HG02852 (cell line): ENCODE data around the gene SRSF1.
A peak's percentile ranks its signal among the peaks of the same experiment; 100 is the strongest.
"Not testable (repeated sequence)": the region's sequence is repeated elsewhere in the genome, so short reads cannot be mapped to it uniquely, and the experiment has no call there.

Experiments
- ATAC-seq: cut with Tn5 transposase; IDR thresholded peaks from one replicate; pipeline ENCODE4 v1.9.1; 2021; ENCODE audit warnings: mild to moderate bottlenecking, moderate library complexity; ENCODE audit not compliant: unreplicated experiment

SRSF1 gene

DNA sequence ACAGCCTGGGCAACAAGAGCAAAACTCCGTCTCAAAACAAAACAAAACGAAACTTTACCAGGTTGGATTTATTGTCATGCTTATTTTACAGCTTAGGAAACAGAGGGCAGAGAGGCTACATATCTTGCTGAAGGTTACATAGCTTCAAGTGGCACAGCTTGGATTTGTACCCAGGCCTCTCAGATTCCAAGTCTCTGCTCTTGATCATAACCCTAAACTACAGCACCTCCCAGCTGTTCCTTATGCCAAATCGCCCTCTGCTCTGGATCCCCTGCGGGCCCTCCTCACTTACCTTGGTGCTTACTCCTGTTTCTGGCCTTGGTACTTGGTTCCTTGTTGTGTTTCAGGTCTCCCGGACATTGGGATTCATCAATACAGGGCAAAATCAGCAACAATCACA lies 40.2 kb downstream of the SRSF1 start:
- no peak for ATAC-seq

DNA sequence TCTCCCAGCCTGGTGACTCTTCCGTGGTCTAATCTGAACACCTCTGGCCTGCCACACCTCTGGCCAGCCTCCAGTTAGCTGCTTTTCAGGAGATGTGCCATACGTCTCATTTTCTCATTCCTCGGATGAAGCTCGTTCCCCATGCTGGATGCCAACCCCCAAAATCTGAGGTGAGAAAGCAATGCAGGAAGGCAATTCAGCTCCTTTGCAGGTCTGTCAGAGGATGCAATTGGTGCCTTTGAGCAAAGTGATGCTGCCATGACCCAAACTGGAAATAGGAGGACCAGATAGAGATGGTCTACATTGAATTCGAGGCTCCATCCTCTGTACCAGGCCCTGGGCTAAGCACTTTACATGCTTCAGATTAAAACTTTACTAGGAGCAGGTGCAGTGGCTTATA lies 40.8 kb downstream of the SRSF1 start:
- no peak for ATAC-seq

- no peak for ATAC-seq
These were observed 41.4 kb downstream of the SRSF1 start for GRCh38 chr17:57965521-57966160.

DNA sequence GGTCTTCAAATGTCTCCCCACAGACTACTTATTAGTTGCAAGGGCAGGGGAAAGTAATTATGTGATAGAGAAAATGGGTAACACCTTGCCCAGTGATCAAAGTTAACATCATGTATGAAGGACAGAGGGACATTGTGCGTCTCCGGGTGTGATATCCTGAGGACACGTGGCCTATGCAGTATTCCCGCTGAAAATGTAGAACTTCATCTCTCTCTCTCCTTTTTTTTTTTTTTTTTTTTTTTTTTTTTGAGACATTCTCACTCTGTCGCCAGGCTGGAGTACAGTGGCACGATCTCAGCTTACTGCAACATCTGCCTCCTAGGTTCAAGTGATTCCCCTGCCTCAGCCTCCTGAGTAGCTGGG lies 43.9 kb downstream of the SRSF1 start:
- ATAC-seq: no peak

DNA sequence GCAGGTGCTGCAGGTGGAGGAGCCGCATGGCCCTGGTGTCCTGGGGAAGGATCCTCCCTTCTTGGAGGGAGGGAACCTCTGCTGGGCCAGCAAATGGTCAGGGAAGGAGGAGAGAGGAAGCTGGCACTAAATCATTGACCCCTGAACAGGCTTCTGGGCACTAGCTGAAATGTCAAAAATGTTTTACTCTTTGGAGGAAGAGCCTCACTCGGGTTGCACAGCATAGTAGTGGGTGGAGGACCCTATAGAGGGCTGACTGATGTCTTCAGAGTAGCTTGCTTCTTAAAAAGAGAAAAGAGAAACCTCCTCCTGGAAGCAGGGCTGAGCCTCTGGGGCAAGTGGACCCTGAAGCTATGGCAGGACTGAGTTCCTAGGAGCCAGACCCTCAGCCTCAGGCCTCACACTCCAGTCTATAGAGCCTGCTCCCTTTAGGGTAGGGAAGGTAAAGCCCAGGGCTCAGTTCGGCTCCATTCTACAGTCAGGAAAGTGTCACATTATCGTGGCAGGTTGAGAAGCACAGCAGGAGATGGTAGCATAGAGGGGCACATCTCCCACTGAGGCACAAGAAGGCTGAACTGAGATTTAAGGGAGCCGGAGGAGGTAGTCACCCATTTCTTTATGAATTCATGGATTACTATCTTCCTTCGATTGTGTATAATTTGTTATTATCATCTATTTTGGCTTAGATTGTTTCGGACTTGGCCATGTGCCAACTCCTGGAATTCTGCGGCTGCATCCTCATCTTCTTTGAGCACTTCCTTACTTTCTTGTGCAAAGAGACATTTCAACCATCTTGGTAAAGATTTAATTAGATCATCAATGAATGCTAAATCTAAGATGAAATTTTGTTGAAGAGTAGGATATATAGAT lies 44.5 kb downstream of the SRSF1 start:
- no peak for ATAC-seq

DNA sequence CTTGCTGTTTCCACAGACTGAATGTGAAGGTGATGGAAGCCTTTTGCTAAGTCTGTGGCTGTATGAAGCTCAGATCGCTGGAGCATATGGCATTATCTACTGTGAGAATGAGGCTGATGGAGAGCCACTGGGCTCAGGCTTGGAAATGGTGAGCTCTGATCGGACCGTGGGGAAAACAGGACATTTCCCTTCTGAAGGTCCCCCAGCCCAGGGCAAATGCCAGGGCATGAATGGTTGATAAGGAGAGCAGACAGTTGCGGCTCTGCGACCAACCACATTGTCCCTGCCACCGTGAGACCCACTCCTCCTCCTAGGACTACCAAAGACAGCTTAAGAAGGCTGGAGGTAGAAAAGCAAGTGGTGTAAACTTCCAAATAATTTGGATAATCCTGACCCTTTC lies 47.1 kb downstream of the SRSF1 start:
- ATAC-seq: no peak

- not testable (repeated sequence) for ATAC-seq
These were observed 48.7 kb downstream of the SRSF1 start for GRCh38 chr17:57958391-57958790.

DNA sequence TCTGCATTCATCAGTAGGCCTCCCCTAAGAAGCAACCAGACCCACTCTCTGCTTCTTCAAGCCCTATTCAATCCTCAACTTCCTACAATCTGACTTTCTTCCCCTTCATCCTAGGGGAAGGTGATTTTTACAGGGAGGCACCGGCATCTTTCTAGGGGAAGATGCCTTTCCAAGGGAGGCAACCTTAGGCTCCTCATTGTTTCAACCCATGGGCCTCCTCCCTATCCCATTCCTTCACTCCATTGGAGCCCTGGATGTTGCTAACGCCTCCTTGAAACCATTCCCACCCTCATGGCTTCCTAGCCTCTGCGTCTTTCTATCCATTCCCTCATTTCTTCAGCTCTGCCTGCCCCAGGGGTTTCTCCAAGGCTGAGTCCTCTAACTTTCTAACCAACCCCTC lies 49.2 kb downstream of the SRSF1 start:
- ATAC-seq: no peak

DNA sequence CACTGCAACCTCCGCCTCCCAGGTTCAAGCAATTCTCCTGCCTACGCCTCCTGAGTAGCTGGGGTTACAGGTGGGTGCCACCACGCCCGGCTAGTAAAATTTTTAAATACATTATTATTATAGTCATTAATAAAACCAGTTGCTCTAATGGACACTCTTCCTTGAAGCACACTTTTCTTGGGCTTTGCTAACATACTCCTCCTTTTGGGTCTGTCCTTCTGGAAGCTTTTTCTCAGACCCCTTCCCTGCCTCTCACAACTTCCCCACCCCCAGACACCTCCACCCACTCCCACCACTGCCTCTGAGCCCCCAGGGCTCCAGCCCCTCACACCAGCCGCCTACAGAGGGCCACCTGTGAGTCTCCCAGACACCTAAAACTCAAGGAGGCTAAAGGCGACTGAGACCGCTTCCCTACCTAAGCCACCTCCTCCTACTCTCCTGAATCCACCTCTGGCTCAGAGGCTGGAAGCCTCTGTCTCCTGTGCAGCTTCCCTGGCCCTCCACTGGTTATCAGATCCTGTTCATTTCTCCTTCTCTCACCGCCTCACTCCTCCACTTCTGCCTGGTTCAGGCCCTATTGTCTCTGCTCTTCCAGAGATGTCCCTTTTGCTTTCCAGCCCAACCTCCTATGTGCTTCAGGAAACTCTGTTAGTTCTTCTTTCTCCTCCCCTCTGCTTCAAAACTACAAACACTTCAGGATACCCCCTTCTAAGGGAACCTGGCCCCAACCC lies 49.8 kb downstream of the SRSF1 start:
- no peak for ATAC-seq

- peak; percentile 80 for ATAC-seq
These were observed 50.5 kb downstream of the SRSF1 start for GRCh38 chr17:57956291-57957119.

DNA sequence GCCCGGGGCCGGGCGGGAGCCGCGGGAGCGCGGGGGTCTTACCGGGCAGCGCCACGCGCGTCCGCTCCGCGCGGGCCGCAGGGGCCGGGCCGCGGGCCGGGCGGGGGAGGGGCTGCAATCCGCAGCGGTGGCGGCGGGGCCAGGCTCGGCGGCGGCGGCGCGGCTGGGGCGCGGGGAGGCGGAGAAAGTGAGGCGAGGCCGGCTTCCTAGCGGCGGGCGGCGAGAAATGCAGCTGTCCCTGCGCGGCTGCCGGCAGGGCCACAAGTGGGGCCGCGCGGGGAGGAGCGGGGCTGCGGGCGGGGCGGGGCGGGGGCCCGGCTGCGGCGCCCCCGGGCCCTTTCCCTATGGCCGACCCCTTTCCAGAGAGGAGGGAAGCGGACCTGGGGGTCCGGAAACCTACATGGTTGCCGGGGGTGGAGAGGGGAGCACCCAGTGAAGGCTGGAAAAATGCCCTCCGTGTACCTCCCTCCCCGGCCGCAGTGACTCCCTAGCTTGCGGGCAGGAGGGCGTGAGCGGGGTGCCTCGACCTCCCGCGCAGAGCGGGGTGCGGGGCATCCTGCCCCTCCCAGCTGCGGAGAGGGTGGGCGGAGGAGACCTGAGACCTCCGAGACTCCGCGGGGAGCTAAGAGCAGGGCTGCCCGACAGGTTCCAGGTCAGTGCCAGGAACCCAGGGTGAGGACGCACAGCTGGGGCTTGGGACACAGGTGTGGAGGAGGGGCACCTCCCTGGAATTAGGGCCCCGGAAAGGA lies 51.7 kb downstream of the SRSF1 start, which contains the start of gene CUEDC1:
CUEDC1 (minus strand) TSS at position 230 of the 749 bp plus-strand sequence. CDS start 69,848 bp downstream, outside the sequence.
- peak; percentile 49 for ATAC-seq

GRCh38 chr17:57954397-57955182 lies 52.5 kb downstream of the SRSF1 start:
- ATAC-seq: no peak

DNA sequence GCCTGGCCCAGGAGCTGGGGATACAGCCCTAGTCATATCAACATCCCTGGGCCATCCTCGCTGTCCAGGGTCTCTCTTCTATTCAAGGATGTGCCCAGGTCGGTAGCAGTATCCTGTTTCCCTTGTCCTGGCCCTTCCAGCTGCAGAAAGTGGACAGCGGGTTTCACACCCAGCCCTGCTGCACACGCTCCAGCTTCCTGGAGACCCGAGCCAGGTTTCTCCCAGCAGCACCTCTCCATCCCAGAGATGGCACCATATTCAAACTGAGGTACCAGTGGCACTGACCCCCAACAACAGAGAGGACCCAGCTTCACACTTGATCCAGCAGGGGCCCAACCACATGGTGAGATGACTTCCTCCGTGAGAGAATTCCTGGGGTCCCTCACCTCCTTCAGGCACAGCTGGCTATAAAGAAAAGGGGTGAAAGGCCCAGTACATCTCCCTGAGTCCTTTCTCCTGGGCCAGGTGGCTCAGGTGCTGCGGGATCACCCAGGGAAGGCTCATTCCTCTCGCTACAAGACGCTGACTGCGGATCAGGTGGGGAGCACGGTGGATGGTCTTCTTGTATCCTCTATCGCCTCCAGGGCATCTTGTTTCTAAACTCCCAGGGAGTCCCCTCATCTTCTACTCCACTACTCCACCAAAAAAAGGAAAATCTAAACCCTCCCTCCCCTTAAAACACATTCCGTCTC lies 53.2 kb downstream of the SRSF1 start:
- ATAC-seq: no peak
